AG09309 (cell line): ENCODE results near the gene ELK3.

Source experiments
- DNase-seq: peaks from one replicate; pipeline ENCODE4 v3.0.0-alpha.2; 2010; ENCODE audit warnings: low read depth
- H3K4me3 ChIP-seq: 2 replicates; pipeline ENCODE4 v1.5.1; 2011; ENCODE audit warnings: mild to moderate bottlenecking, low read depth, low read length, moderate library complexity; ENCODE audit not compliant: control insufficient read depth
- TF ChIP-seq, protein P1 (sequence below): IDR thresholded peaks from 2 replicates; pipeline ENCODE4 v1.5.1; 2011; ENCODE audit warnings: mild to moderate bottlenecking, low read depth, low read length, inconsistent platforms; ENCODE audit not compliant: insufficient read depth, control insufficient read depth; ENCODE audit errors: missing control alignments

ELK3 gene

DNA sequence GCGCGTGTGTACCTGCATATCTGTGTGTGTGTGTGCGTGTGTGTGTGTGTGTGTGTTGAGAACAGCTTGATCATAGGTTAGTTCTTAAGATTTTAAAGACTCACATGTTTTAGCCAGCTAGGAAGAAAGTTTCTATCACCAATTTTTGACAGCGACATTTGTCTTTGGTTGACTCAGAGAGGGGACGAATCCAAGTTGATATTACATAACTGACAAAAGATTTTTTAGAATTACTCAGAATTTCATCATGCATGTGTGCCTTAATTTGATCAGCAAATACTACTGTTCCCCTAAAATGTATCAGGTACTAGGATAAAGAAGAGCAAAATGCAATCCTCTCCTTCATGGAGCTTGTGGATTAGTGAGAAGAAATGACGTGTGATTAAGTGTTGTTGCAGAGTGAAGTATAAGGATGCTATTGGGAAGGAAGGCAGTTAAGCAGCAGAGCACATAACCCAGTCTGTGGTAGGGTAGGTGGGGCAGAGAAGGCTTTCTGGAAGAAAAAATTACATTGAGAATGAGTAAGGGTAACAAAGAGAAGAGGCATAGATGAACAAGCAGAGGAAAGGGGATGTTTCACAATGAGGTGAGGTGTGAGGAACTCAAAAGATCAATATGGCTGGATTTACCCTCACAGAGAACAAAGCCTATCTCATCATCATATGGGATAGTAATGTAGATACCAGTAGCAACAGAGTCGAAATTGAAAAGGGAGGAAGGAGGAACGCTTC lies 77.5 kb downstream of the ELK3 start:
- TF ChIP-seq, protein P1, sequence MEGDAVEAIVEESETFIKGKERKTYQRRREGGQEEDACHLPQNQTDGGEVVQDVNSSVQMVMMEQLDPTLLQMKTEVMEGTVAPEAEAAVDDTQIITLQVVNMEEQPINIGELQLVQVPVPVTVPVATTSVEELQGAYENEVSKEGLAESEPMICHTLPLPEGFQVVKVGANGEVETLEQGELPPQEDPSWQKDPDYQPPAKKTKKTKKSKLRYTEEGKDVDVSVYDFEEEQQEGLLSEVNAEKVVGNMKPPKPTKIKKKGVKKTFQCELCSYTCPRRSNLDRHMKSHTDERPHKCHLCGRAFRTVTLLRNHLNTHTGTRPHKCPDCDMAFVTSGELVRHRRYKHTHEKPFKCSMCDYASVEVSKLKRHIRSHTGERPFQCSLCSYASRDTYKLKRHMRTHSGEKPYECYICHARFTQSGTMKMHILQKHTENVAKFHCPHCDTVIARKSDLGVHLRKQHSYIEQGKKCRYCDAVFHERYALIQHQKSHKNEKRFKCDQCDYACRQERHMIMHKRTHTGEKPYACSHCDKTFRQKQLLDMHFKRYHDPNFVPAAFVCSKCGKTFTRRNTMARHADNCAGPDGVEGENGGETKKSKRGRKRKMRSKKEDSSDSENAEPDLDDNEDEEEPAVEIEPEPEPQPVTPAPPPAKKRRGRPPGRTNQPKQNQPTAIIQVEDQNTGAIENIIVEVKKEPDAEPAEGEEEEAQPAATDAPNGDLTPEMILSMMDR = no peak
- no peak overlapping the region for H3K4me3 ChIP-seq
- DNase-seq = no peak

DNA sequence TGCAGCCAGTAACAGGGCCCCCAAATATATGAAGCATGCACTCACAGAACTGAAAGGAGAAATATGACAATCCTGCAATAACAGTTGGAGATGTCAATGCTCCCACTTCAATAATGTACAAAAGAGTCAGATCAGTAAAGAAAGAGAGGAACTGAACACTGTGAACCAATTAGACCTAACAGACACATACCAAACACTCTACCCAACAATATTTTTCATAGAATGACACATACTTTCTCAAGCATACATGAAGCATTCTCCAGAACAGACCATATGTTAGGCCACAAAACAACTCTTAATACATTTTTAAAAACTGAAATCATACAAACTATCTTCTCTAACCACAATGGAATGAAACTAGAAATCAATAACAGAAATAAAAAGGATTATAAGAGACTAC lies 80.2 kb downstream of the ELK3 start:
- TF ChIP-seq, protein P1 = no peak

DNA sequence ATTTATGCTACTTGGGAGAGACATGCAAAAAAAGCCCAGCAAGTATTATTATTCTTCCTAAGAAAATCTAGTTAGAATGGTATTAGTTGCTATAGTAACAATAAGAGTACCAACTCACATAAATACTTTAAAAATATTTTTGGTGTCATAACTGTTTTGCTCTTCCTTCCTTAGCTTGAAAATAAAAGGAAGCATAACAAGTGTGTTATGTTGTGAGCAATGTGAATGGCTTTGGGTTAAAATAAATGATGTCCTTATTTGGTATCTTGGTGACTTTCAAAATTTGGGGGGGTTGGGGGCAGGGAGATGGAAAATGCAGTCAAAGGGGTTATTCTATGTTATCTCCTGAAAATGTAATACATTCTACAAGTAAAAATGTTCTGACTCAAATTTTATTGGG lies 91.0 kb downstream of the ELK3 start:
- TF ChIP-seq, protein P1 = no peak
- DNase-seq = no peak
- no peak overlapping the region for H3K4me3 ChIP-seq

More for the DNA sequence above, 80.2 kb downstream of the ELK3 start:
- DNase-seq = no peak
- no peak overlapping the region for H3K4me3 ChIP-seq

DNA sequence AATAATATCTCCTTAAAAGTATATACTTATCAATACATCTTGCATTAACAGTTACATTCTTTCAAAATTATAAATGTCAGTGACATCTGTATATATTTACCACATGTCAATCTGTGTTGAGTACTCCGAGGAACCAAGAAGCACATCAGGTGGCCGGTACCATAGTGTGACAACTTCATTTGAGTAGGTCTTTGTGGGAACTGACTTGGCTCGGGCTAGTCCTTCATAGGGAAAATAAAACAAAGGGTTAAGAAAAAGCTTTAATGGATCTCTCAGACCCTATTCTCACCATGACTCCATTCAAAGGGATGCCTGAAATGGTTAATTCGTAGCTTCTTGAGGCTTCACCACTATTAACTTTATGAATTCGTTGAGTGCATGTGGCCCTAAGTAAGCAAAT lies 94.9 kb downstream of the ELK3 start:
- no peak overlapping the region for H3K4me3 ChIP-seq
- TF ChIP-seq, protein P1 = no peak
- DNase-seq = no peak

DNA sequence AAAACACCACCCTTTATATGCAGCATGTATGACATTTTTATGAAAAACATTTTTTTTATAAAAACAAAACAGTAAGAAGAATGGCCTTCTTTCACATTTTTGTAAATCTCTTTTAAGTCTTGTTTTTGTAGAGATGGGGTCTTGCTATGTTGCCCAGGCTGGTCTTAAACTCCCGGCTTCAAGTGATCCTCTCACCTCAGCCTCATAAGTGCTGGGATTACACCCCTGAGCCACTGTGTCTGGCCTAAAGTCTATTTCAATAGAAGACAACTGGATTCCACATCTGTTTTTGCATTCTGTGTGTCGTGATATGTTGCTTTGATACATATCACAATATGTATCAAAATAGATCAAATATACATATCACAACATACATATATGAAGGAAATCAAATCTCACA lies 98.9 kb downstream of the ELK3 start:
- TF ChIP-seq, protein P1 = no peak
- DNase-seq = no peak
- no peak overlapping the region for H3K4me3 ChIP-seq

DNA sequence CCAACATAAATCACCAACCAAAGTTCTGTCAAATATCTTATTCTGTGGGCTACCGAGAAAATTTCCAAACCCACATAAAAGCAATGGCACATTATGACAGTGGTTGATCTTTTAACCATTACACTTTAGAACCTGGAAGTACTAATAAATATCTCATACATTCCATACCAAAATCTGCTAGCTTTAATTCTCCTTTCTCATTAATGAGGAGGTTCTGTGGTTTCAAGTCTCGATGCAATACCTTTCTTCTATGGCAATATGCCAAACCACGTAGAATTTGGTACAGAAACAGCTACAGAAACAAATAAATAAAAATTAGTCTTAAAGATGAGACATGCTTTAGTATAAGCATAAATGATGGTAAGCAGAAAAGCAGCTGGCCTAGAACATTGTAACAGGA lies 100.7 kb downstream of the ELK3 start:
- no peak for DNase-seq
- no peak overlapping the region for H3K4me3 ChIP-seq
- TF ChIP-seq, protein P1 = no peak
